Measurements from ENCODE around the gene P2RY12.

The P2RY12 gene

GRCh38 chr3:151331696-151332095, 52.9 kb downstream of the P2RY12 start:
- TF ChIP-seq CREB5 (CRISPR knock-in tag; IDR thresholded peaks at IDR 0.05; ENCODE audit: low read depth) = no peak
- no peak for TF ChIP-seq TCF4 (CRISPR knock-in tag; IDR thresholded peaks at IDR 0.05; ENCODE audit: borderline replicate concordance)
- TF ChIP-seq RARB (CRISPR knock-in tag; IDR thresholded peaks at IDR 0.05) = no peak
- TF ChIP-seq ISL1 (CRISPR knock-in tag; IDR thresholded peaks at IDR 0.05) = no peak
- no peak for TF ChIP-seq ZNF70 (CRISPR knock-in tag; IDR thresholded peaks at IDR 0.05)
- no peak for TF ChIP-seq ZC3H10 (CRISPR knock-in tag; IDR thresholded peaks at IDR 0.05)
- no peak for TF ChIP-seq TOX (CRISPR knock-in tag; IDR thresholded peaks at IDR 0.05; ENCODE audit: borderline replicate concordance)
- no peak for TF ChIP-seq ZNF565 (CRISPR knock-in tag; conservative IDR thresholded peaks at IDR 0.05; ENCODE audit: low read depth)
- TF ChIP-seq BACH2 (CRISPR knock-in tag; IDR thresholded peaks at IDR 0.05; ENCODE audit: borderline replicate concordance) = no peak
- TF ChIP-seq GLIS3 (CRISPR knock-in tag; IDR thresholded peaks at IDR 0.05) = no peak
- no peak for TF ChIP-seq CSDC2 (CRISPR knock-in tag; IDR thresholded peaks at IDR 0.05)
- TF ChIP-seq ARNTL (CRISPR knock-in tag; IDR thresholded peaks at IDR 0.05; ENCODE audit: borderline replicate concordance, low read depth) = no peak
- TF ChIP-seq ZFP3 (CRISPR knock-in tag; IDR thresholded peaks at IDR 0.05) = no peak
- no peak for TF ChIP-seq PATZ1 (CRISPR knock-in tag; IDR thresholded peaks at IDR 0.05; ENCODE audit: borderline replicate concordance)
- TF ChIP-seq OSR1 (CRISPR knock-in tag; IDR thresholded peaks at IDR 0.05) = no peak
- TF ChIP-seq TSHZ2 (CRISPR knock-in tag; IDR thresholded peaks at IDR 0.05) = no peak
- TF ChIP-seq ESRRG (CRISPR knock-in tag; IDR thresholded peaks at IDR 0.05) = no peak
- no peak for TF ChIP-seq POU6F1 (CRISPR knock-in tag; IDR thresholded peaks at IDR 0.05; ENCODE audit: borderline replicate concordance, low read depth)
- TF ChIP-seq ZFP30 (CRISPR knock-in tag; IDR thresholded peaks at IDR 0.05) = no peak
- TF ChIP-seq SNAI2 (CRISPR knock-in tag; IDR thresholded peaks at IDR 0.05) = no peak
- no peak for ATAC-seq

GRCh38 chr3:151330899-151331298, 53.7 kb downstream of the P2RY12 start:
- ATAC-seq = no peak
- TF ChIP-seq TCF4 (CRISPR knock-in tag; IDR thresholded peaks at IDR 0.05; ENCODE audit: borderline replicate concordance) (no peak), POU6F1 (CRISPR knock-in tag; IDR thresholded peaks at IDR 0.05; ENCODE audit: borderline replicate concordance, low read depth) (no peak), GLIS3 (CRISPR knock-in tag; IDR thresholded peaks at IDR 0.05) (no peak), ESRRG (CRISPR knock-in tag; IDR thresholded peaks at IDR 0.05) (no peak), TOX (CRISPR knock-in tag; IDR thresholded peaks at IDR 0.05; ENCODE audit: borderline replicate concordance) (no peak), CSRNP3 (CRISPR knock-in tag; IDR thresholded peaks at IDR 0.05) (no peak), ZFP30 (CRISPR knock-in tag; IDR thresholded peaks at IDR 0.05) (no peak), PPARA (CRISPR knock-in tag; IDR thresholded peaks at IDR 0.05; ENCODE audit: borderline replicate concordance) (no peak), TSHZ2 (CRISPR knock-in tag; IDR thresholded peaks at IDR 0.05) (no peak), ISL1 (CRISPR knock-in tag; IDR thresholded peaks at IDR 0.05) (no peak), ARNTL (CRISPR knock-in tag; IDR thresholded peaks at IDR 0.05; ENCODE audit: borderline replicate concordance, low read depth) (no peak), OSR1 (CRISPR knock-in tag; IDR thresholded peaks at IDR 0.05) (no peak), CREB5 (CRISPR knock-in tag; IDR thresholded peaks at IDR 0.05; ENCODE audit: low read depth) (no peak), CSDC2 (CRISPR knock-in tag; IDR thresholded peaks at IDR 0.05) (no peak), BACH2 (CRISPR knock-in tag; IDR thresholded peaks at IDR 0.05; ENCODE audit: borderline replicate concordance) (no peak), ZNF70 (CRISPR knock-in tag; IDR thresholded peaks at IDR 0.05) (no peak), ZC3H10 (CRISPR knock-in tag; IDR thresholded peaks at IDR 0.05) (no peak), ZFP3 (CRISPR knock-in tag; IDR thresholded peaks at IDR 0.05) (no peak)
